Measurements from ENCODE around the gene USP20. TPM values are rescaled to one million over a fixed set of nuclear protein-coding genes. Genes with fewer than 3 reads are reported as not detected.
A peak's percentile ranks its signal among the peaks of the same experiment; 100 is the strongest.

USP20 gene
- total RNA-seq, 1 experiment from 2014 or later, result 16.8 TPM

GRCh38 chr9:129887334-129888292, 52.4 kb downstream of the USP20 start:
- ChIA-PET RAD21 (ENCODE audit: low non-redundant PET in 1 of 2, low total read pairs in 2 of 2, uncharacterized antibody in 2 of 2, unreplicated experiment in 2 of 2) (no interaction called here), CTCF (no interaction called here), POLR2A (no interaction called here)
- intact Hi-C loops (cut with micrococcal nuclease), result no loop called here
- Histone ChIP-seq H3K9me3 (ENCODE audit: control insufficient read depth in 1 of 2, insufficient read depth in 1 of 2, low read depth in 1 of 2, low read length in 2 of 2) (no peaks in the 10 kb centered on the region), H3K4me2 (ENCODE audit: low read length) (no peak overlapping the region), H3K9ac (ENCODE audit: low read length) (no peak overlapping the region), H3K27me3 (ENCODE audit: insufficient read depth, low read length) (no peaks in the 10 kb centered on the region), H3K79me2 (ENCODE audit: insufficient read depth, low read length) (no peaks in the 10 kb centered on the region), H2AFZ (ENCODE audit: low read depth, low read length, poor library complexity, severe bottlenecking) (no peak overlapping the region), H3K4me1 (ENCODE audit: control insufficient read depth in 1 of 2, insufficient read depth in 2 of 2, low read length in 2 of 2) (peaks cover 22 to 31% of the 10 kb centered on the region in 2 experiments), H3K36me3 (ENCODE audit: control insufficient read depth in 1 of 2, insufficient read depth in 2 of 2, low read length in 2 of 2) (no peaks in the 10 kb centered on the region), H3K27ac (ENCODE audit: low read depth, low read length) (no peak overlapping the region), H4K20me1 (ENCODE audit: insufficient read depth) (no peaks in the 10 kb centered on the region), H3K4me3 (replicated peaks in 1 of 2; ENCODE audit: low read depth in 1 of 2, low read length in 2 of 2) (no peak overlapping the region), H3K9me2 (ENCODE audit: insufficient read depth) (no peaks in the 10 kb centered on the region)
- DNase-seq (ENCODE audit: low read depth, low spot score), result no peak
- TSS peak; percentile 33 for BruUV-seq (replicated peaks)
- no peak for ATAC-seq
- TF ChIP-seq CEBPB (IDR thresholded peaks at IDR 0.05; ENCODE audit: low read depth), result no peak
- TF ChIP-seq YY1 (IDR thresholded peaks at IDR 0.05; ENCODE audit: extremely low read depth, insufficient replicate concordance, low read depth, low read length), result no peak
- no peak for TF ChIP-seq EGR1 (IDR thresholded peaks at IDR 0.05; ENCODE audit: low read depth)
- TF ChIP-seq TCF7L2 (IDR thresholded peaks at IDR 0.05; ENCODE audit: borderline replicate concordance, extremely low read depth, insufficient read depth, insufficient read length), result no peak
- TF ChIP-seq SIN3A (IDR thresholded peaks at IDR 0.05; ENCODE audit: low read depth), result no peak
- TF ChIP-seq ELF1 (IDR thresholded peaks at IDR 0.05; ENCODE audit: borderline replicate concordance, low read depth), result no peak
- no peak for TF ChIP-seq JUND (IDR thresholded peaks at IDR 0.05)
- TF ChIP-seq EZH2phosphoT487 (IDR thresholded peaks at IDR 0.05; ENCODE audit: borderline replicate concordance), result no peak

All from HCT116 (cell line).